GM21526 (cell line): Measurements from ENCODE around the gene ATF6.

Experiments used
- ATAC-seq: cut with Tn5 transposase; IDR thresholded peaks from one replicate; pipeline ENCODE4 v1.9.1; 2021; ENCODE audit warnings: moderate library complexity; ENCODE audit not compliant: unreplicated experiment, low FRiP score

The ATF6 gene

GRCh38 chr1:161987303-161987702 is 221.2 kb downstream of the ATF6 start:
- no peak for ATAC-seq

- no peak for ATAC-seq
Measured at GRCh38 chr1:161987872-161988271, 221.8 kb downstream of the ATF6 start.

GRCh38 chr1:161988413-161988812 is 222.3 kb downstream of the ATF6 start:
- ATAC-seq, result no peak

GRCh38 chr1:161989108-161989507 is 223.0 kb downstream of the ATF6 start:
- no peak for ATAC-seq

GRCh38 chr1:161989786-161990185 is 223.7 kb downstream of the ATF6 start:
- ATAC-seq, result no peak

- no peak for ATAC-seq
Measured at GRCh38 chr1:161993576-161993975, 227.5 kb downstream of the ATF6 start.

GRCh38 chr1:161994175-161994668 is 228.1 kb downstream of the ATF6 start:
- ATAC-seq, result no peak

GRCh38 chr1:161997152-161997551 is 231.0 kb downstream of the ATF6 start:
- ATAC-seq, result no peak

GRCh38 chr1:161998811-161999210 is 232.7 kb downstream of the ATF6 start:
- no peak for ATAC-seq

GRCh38 chr1:161999301-162000052 is 233.4 kb downstream of the ATF6 start:
- no peak for ATAC-seq

GRCh38 chr1:162000053-162000420 is 233.9 kb downstream of the ATF6 start:
- ATAC-seq, result no peak

GRCh38 chr1:162003061-162003829 is 237.1 kb downstream of the ATF6 start:
- ATAC-seq, result no peak

- ATAC-seq, result no peak
Measured at GRCh38 chr1:162003830-162004215, 237.7 kb downstream of the ATF6 start.

- no peak for ATAC-seq
Measured at GRCh38 chr1:162004441-162004950, 238.4 kb downstream of the ATF6 start.

GRCh38 chr1:162006081-162006480 is 240.0 kb downstream of the ATF6 start:
- no peak for ATAC-seq

- ATAC-seq, result no peak
Measured at GRCh38 chr1:162007466-162007865, 241.3 kb downstream of the ATF6 start.

GRCh38 chr1:162008799-162009198 is 242.7 kb downstream of the ATF6 start:
- ATAC-seq, result no peak

GRCh38 chr1:162009501-162010174 is 243.5 kb downstream of the ATF6 start:
- ATAC-seq, result no peak

- no peak for ATAC-seq
Measured at GRCh38 chr1:162010175-162010506, 244.0 kb downstream of the ATF6 start.

GRCh38 chr1:162011337-162012012 is 245.4 kb downstream of the ATF6 start:
- no peak for ATAC-seq

GRCh38 chr1:162013289-162013688 is 247.2 kb downstream of the ATF6 start:
- ATAC-seq, result no peak
